H1 (cell line): Measurements from ENCODE around the gene GRK6. TPM values are rescaled to one million over a fixed set of nuclear protein-coding genes. Genes with fewer than 3 reads are reported as not detected.

ENCODE experiments used
- CTCF ChIA-PET: fragments of 300-600 bp; sonication (Branson Sonifier 250); formaldehyde crosslinking; loops from one replicate; lab custom pipeline; 2021; ENCODE audit not compliant: partially characterized antibody; lab: Charles Lee
- POLR2A ChIA-PET: fragments of 300-600 bp; sonication (Branson Sonifier 250); formaldehyde crosslinking; loops from one replicate; lab custom pipeline; 2021; ENCODE audit warnings: inconsistent platforms; ENCODE audit not compliant: partially characterized antibody; lab: Charles Lee
- DNase-seq, 2 experiments: peaks; one replicate each; pipeline versions ENCODE4 v3.0.0 to v3.0.0-alpha.2; 2010 to 2022; ENCODE audit warnings: low spot score in 2 of 2, low read depth in 1 of 2, mixed read lengths in 1 of 2
- FAIRE-seq: peaks from 2 replicates; lab custom pipeline; 2011; peaks lifted over from hg19 to GRCh38; lab: Jason Lieb, UNC
- H2AFZ ChIP-seq: 2 replicates; pipeline ENCODE4 v1.8.1; 2012; ENCODE audit warnings: low read length, inconsistent platforms
- H2AK5ac ChIP-seq: 2 replicates; pipeline ENCODE4 v1.6.1; 2013; ENCODE audit warnings: low read depth, low read length
- H2BK120ac ChIP-seq: replicated peaks from 2 replicates; pipeline ENCODE3; 2013; ENCODE audit warnings: low read depth, low read length, inconsistent platforms
- H2BK12ac ChIP-seq: 2 replicates; pipeline ENCODE4 v1.6.1; 2013; ENCODE audit warnings: low read depth, low read length
- H2BK15ac ChIP-seq: 2 replicates; pipeline ENCODE4 v1.6.1; 2013; ENCODE audit warnings: low read length
- H2BK20ac ChIP-seq: 2 replicates; pipeline ENCODE4 v1.6.1; 2013; ENCODE audit warnings: low read length
- H2BK5ac ChIP-seq: 2 replicates; pipeline ENCODE4 v1.6.1; 2013; ENCODE audit warnings: low read depth, low read length
- H3K14ac ChIP-seq: 2 replicates; pipeline ENCODE4 v1.6.1; 2013; ENCODE audit warnings: inconsistent platforms; ENCODE audit not compliant: insufficient read length
- H3K18ac ChIP-seq: 2 replicates; pipeline ENCODE4 v1.6.1; 2013; ENCODE audit warnings: low read length; ENCODE audit errors: extremely low read depth
- H3K23ac ChIP-seq: 2 replicates; pipeline ENCODE4 v1.6.1; 2013; ENCODE audit warnings: inconsistent platforms; ENCODE audit not compliant: insufficient read length
- H3K23me2 ChIP-seq: 2 replicates; pipeline ENCODE4 v1.6.1; 2013; ENCODE audit warnings: low read depth, low read length
- H3K27ac ChIP-seq: 2 replicates; pipeline ENCODE4 v1.6.1; 2011; ENCODE audit warnings: low read depth, low read length, inconsistent platforms
- H3K27me3 ChIP-seq, 4 experiments: replicated peaks in 1 of 4; 1 replicate in 1 of 4; 2 replicates in 3 of 4; pipeline versions ENCODE4 v1.6.1 to v1.8.1; 2011 to 2013; ENCODE audit warnings: low read length in 3 of 4, mild to moderate bottlenecking in 3 of 4, inconsistent platforms in 2 of 4, mixed read lengths in 2 of 4, moderate library complexity in 1 of 4; ENCODE audit not compliant: control insufficient read depth in 3 of 4, insufficient read depth in 3 of 4; ENCODE audit errors: extremely low read depth in 1 of 4
- H3K36me3 ChIP-seq, 4 experiments: 2 replicates each; pipeline versions ENCODE4 v1.6.1 to v1.8.1; 2011 to 2013; ENCODE audit warnings: mild to moderate bottlenecking in 4 of 4, low read length in 3 of 4, moderate library complexity in 2 of 4, control low read depth in 1 of 4, inconsistent platforms in 1 of 4; ENCODE audit not compliant: insufficient read depth in 4 of 4, control insufficient read depth in 2 of 4
- H3K4ac ChIP-seq: replicated peaks from 2 replicates; pipeline ENCODE3; 2013; ENCODE audit warnings: low read length, low read depth, mixed read lengths, inconsistent platforms; ENCODE audit not compliant: insufficient read length
- H3K4me1 ChIP-seq, 4 experiments: replicated peaks in 1 of 4; 1 replicate in 1 of 4; 2 replicates in 3 of 4; pipeline versions ENCODE4 v1.6.1 to v1.8.1; 2011 to 2013; ENCODE audit warnings: low read length in 3 of 4, inconsistent platforms in 2 of 4, mixed read lengths in 1 of 4; ENCODE audit not compliant: insufficient read depth in 4 of 4, control insufficient read depth in 3 of 4
- H3K4me2 ChIP-seq, 2 experiments: 2 replicates each; pipeline versions ENCODE4 v1.6.1 to v1.8.1; 2011 to 2013; ENCODE audit warnings: low read depth in 2 of 2, low read length in 2 of 2, control low read depth in 1 of 2, inconsistent platforms in 1 of 2, mild to moderate bottlenecking in 1 of 2; ENCODE audit not compliant: insufficient read depth in 1 of 2
- H3K4me3 ChIP-seq, 4 experiments: fragments of 200-600, 300-600 bp in 1 of 4; sonication (generic), shearing (Covaris generic), sonication (Bioruptor Twin) in 1 of 4; 2 replicates each; pipeline versions ENCODE4 v1.5.1 to v1.8.1; 2011 to 2016; ENCODE audit warnings: low read length in 4 of 4, low read depth in 3 of 4, control low read depth in 2 of 4, inconsistent platforms in 2 of 4, mild to moderate bottlenecking in 2 of 4, mixed read lengths in 1 of 4, moderate library complexity in 1 of 4; ENCODE audit not compliant: insufficient read depth in 2 of 4; ENCODE audit errors: extremely low read depth in 1 of 4
- H3K56ac ChIP-seq: replicated peaks from 2 replicates; pipeline ENCODE3; 2013; ENCODE audit warnings: low read depth, mild to moderate bottlenecking, mixed read lengths, low read length, inconsistent platforms; ENCODE audit not compliant: insufficient read length
- H3K79me1 ChIP-seq: 2 replicates; pipeline ENCODE4 v1.6.1; 2013; ENCODE audit warnings: low read depth, low read length, control low read depth
- H3K79me2 ChIP-seq, 2 experiments: 2 replicates each; pipeline versions ENCODE4 v1.6.1 to v1.8.1; 2012 to 2013; ENCODE audit warnings: low read length in 2 of 2, mild to moderate bottlenecking in 2 of 2, inconsistent platforms in 1 of 2; ENCODE audit not compliant: insufficient read depth in 2 of 2, control insufficient read depth in 1 of 2
- H3K9ac ChIP-seq, 4 experiments: replicated peaks in 1 of 4; 1 replicate in 1 of 4; 2 replicates in 3 of 4; pipeline versions ENCODE4 v1.6.1 to v1.8.1; 2011 to 2013; ENCODE audit warnings: low read depth in 3 of 4, low read length in 3 of 4, control low read depth in 2 of 4, mild to moderate bottlenecking in 2 of 4, moderate library complexity in 2 of 4, inconsistent platforms in 1 of 4; ENCODE audit errors: extremely low read depth in 1 of 4
- H3K9me3 ChIP-seq, 2 experiments: 2 replicates each; pipeline versions ENCODE4 v1.6.1 to v1.8.1; 2012 to 2013; ENCODE audit warnings: mild to moderate bottlenecking in 2 of 2, moderate library complexity in 2 of 2, control low read depth in 1 of 2, inconsistent platforms in 1 of 2, low read depth in 1 of 2, low read length in 1 of 2, mixed read lengths in 1 of 2; ENCODE audit not compliant: insufficient read depth in 2 of 2
- H4K20me1 ChIP-seq, 2 experiments: replicated peaks in 1 of 2; 2 replicates each; pipeline versions ENCODE3 to v1.8.1; 2011 to 2013; ENCODE audit warnings: inconsistent platforms in 2 of 2, low read length in 2 of 2, mild to moderate bottlenecking in 1 of 2; ENCODE audit not compliant: insufficient read depth in 2 of 2, control insufficient read depth in 1 of 2
- H4K5ac ChIP-seq: 2 replicates; pipeline ENCODE4 v1.6.1; 2013; ENCODE audit warnings: low read length, low read depth, mixed read lengths, inconsistent platforms; ENCODE audit not compliant: insufficient read length
- H4K8ac ChIP-seq: 2 replicates; pipeline ENCODE4 v1.8.0; 2013; ENCODE audit warnings: mild to moderate bottlenecking, moderate library complexity, low read length, inconsistent platforms; ENCODE audit not compliant: insufficient read depth; ENCODE audit errors: extremely low read depth
- H4K91ac ChIP-seq: replicated peaks from 2 replicates; pipeline ENCODE3; 2013; ENCODE audit warnings: low read length, mixed read lengths, inconsistent platforms; ENCODE audit not compliant: insufficient read length
- CHD1 ChIP-seq: IDR thresholded peaks from 2 replicates; pipeline ENCODE4 v1.6.1; 2012; ENCODE audit warnings: low read depth, low read length, improper control_type of control experiment
- GABPA ChIP-seq: IDR thresholded peaks from 2 replicates; pipeline ENCODE4 v1.6.1; 2011; ENCODE audit warnings: mild to moderate bottlenecking, low read length, moderate library complexity, borderline replicate concordance; ENCODE audit not compliant: insufficient read depth
- JUND ChIP-seq: IDR thresholded peaks from 2 replicates; pipeline ENCODE4 v1.6.1; 2011; ENCODE audit warnings: mild to moderate bottlenecking, improper control_type of control experiment, low read length
- POLR2A ChIP-seq, 2 experiments: IDR thresholded peaks; 1 replicate in 1 of 2; 2 replicates in 1 of 2; pipeline ENCODE4 v1.6.1; 2011; ENCODE audit warnings: low read depth in 2 of 2, low read length in 2 of 2, mild to moderate bottlenecking in 2 of 2; ENCODE audit errors: control extremely low read depth in 1 of 2
- RFX5 ChIP-seq: IDR thresholded peaks from 2 replicates; pipeline ENCODE4 v1.6.1; 2011; ENCODE audit warnings: low read depth, low read length, improper control_type of control experiment, borderline replicate concordance
- TAF1 ChIP-seq: IDR thresholded peaks from 2 replicates; pipeline ENCODE4 v1.6.1; 2011; ENCODE audit warnings: mild to moderate bottlenecking, low read depth, low read length
- TAF7 ChIP-seq: optimal IDR thresholded peaks from 2 replicates; pipeline ENCODE3; 2011; ENCODE audit warnings: low read depth, mild to moderate bottlenecking, inconsistent platforms, low read length, moderate library complexity, borderline replicate concordance
- WGBS, 2 experiments: shearing (Covaris generic) in 1 of 2; methylation state at CpG; one replicate each; pipeline versions ENCODE4 v1.1.6 to v1.1.7; 2013 to 2015; ENCODE audit warnings: low lambda C conversion rate in 2 of 2, mixed read lengths in 2 of 2, inconsistent platforms in 1 of 2, low coverage in 1 of 2, missing lambda C conversion rate in 1 of 2; ENCODE audit not compliant: insufficient replicate concordance in 2 of 2, insufficient coverage in 1 of 2, insufficient read length in 1 of 2; ENCODE audit errors: extremely low coverage in 1 of 2, missing lambda C conversion rate in 1 of 2; 5-methylcytosine and 5-hydroxymethylcytosine counted together
- polyA plus RNA-seq, 7 experiments: library from polyadenylated mRNA; depleted of rRNA in 3 of 7; stranded (reverse) in 5 of 7; unstranded in 2 of 7; fragments of >200 nt in 5 of 7; fragments of 200-250 nt in 2 of 7; gene quantifications; 1 replicate in 5 of 7; 2 replicates in 1 of 7; 4 replicates in 1 of 7; pipeline versions ENCODE4 v1.2.1 to v1.2.3, GENCODE V29; 2011 to 2013; ENCODE audit warnings: missing spikeins in 2 of 7, mixed read lengths in 2 of 7
- total RNA-seq: library from RNA; stranded (reverse); fragmentation: NEBNext Ultra II Directional; extraction: Animal tissue kit (Norgen Biotek cat#: 25700); gene quantifications from 2 replicates; pipeline ENCODE4 v1.2.1, GENCODE V29; 2021
- TF ChIP-seq, protein P1 (sequence below): IDR thresholded peaks from 2 replicates; pipeline ENCODE4 v1.6.1; 2012; ENCODE audit warnings: inconsistent platforms

The GRK6 gene
- total and polyA plus RNA-seq, 2 of the 8 experiments (the other 6 are each of a cell fraction or from before 2014, with no cell fraction given) = 31.8 to 57.8 TPM

GRCh38 chr5:177385720-177386119 is 40.8 kb upstream of the GRK6 start:
- H3K9ac ChIP-seq = no peak overlapping the region
- H3K18ac ChIP-seq = no peak overlapping the region
- no peak overlapping the region for H3K27ac ChIP-seq
- no peaks in the 10 kb centered on the region for H3K79me1 ChIP-seq
- H3K27me3 ChIP-seq = peaks cover 0 to 19% (median 9%) of the 10 kb centered on the region in 4 experiments; a peak in 6 of 7 replicates
- CTCF ChIA-PET = interaction anchor here (0.6 to 18.7 kb wide), 9 partner anchors 13 to 76 kb away, joined by 3 to 430 read pairs (median 3); partner anchors contain the start of genes GRK6 and PRR7
- H4K20me1 ChIP-seq = no peaks in the 10 kb centered on the region
- POLR2A ChIA-PET = interaction anchor here (0.6 to 6.0 kb wide), 5 partner anchors 10 to 69 kb away, joined by 3 to 49 read pairs (median 3); partner anchors contain the start of gene PRR7
- no peak overlapping the region for H4K8ac ChIP-seq
- no peaks in the 10 kb centered on the region for H3K9me3 ChIP-seq
- no peaks in the 10 kb centered on the region for H3K23me2 ChIP-seq
- H3K79me2 ChIP-seq = no peaks in the 10 kb centered on the region
- no peak overlapping the region for H2BK15ac ChIP-seq
- no peak overlapping the region for H3K4me2 ChIP-seq
- no peak overlapping the region for H2AK5ac ChIP-seq
- H4K91ac ChIP-seq = no peak overlapping the region
- WGBS, 2 experiments = 93% methylated on average over 3 of the region's 11 CpGs; no CpG with 5 or more reads in 1 of the 2 experiments
- H2BK20ac ChIP-seq = no peak overlapping the region
- no peak overlapping the region for H2AFZ ChIP-seq
- H3K4me3 ChIP-seq = no peak overlapping the region
- H3K14ac ChIP-seq = no peak overlapping the region
- FAIRE-seq (no peak), DNase-seq (no peak)
- peaks cover 0 to 7% (median 3%) of the 10 kb centered on the region in 4 experiments; a peak in 5 of 7 replicates for H3K4me1 ChIP-seq
- no peak overlapping the region for H3K4ac ChIP-seq
- no peak overlapping the region for H3K56ac ChIP-seq
- H2BK12ac ChIP-seq = no peak overlapping the region
- H4K5ac ChIP-seq = no peak overlapping the region
- H3K36me3 ChIP-seq = no peaks in the 10 kb centered on the region
- no peak overlapping the region for H2BK120ac ChIP-seq
- H2BK5ac ChIP-seq = no peak overlapping the region
- H3K23ac ChIP-seq = no peak overlapping the region
- TF ChIP-seq POLR2A (IDR thresholded peaks at IDR 0.05; ENCODE audit: control extremely low read depth in 1 of 2, low read depth in 2 of 2, low read length in 2 of 2) (no peak), JUND (no peak), TAF1 (no peak), CHD1 (no peak), TAF7 (no peak), GABPA (no peak), RFX5 (no peak)
- TF ChIP-seq, protein P1, sequence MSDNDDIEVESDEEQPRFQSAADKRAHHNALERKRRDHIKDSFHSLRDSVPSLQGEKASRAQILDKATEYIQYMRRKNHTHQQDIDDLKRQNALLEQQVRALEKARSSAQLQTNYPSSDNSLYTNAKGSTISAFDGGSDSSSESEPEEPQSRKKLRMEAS = no peak
